Breast epithelium (tissue), 3 donors: ENCODE measurements around the gene DNMBP.

Experiments used
- CTCF ChIP-seq, 3 donors: fragments of 450-650 bp; IDR thresholded peaks; one replicate each; pipeline ENCODE4 v1.5.1; 2016 to 2017; ENCODE audit warnings: antibody characterized with exemption in 3 of 3, mild to moderate bottlenecking in 3 of 3, moderate library complexity in 3 of 3
- POLR2A ChIP-seq: fragments of 450-650 bp; IDR thresholded peaks from one replicate; pipeline ENCODE4 v1.6.1; 2016; ENCODE audit warnings: antibody characterized with exemption, mild to moderate bottlenecking, moderate library complexity

- TF ChIP-seq CTCF (IDR thresholded peaks at IDR 0.05): peak; percentile 73 to 93 (median 84)
- TF ChIP-seq POLR2A: no peak
Measured at GRCh38 chr10:100046021-100046486, 36.3 kb upstream of the DNMBP start.
